ENCODE data around the gene PITPNC1.

Gene PITPNC1

DNA sequence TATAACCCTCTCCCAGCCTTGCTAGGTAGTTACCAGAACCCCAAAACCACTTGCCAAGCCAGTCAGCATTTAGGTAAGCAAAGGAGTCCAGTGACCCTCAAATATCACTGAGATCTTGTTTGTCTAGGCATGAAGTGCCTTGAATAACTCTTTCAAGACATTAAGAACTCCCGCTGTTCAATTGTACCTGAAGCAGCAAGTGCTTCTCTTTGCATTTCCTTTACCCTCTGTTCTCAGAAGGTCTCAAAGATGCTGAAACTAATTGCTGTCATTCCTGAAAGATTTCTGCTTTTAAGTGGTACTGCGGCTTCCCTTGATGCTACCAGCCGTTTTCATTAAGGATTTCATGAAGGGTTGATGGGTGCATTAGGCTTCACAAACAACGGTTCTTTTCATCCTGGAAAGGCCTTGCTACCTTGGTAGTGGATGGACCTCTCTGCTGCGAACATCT, 142.7 kb downstream of the PITPNC1 start:
- no peak for DNase-seq

DNA sequence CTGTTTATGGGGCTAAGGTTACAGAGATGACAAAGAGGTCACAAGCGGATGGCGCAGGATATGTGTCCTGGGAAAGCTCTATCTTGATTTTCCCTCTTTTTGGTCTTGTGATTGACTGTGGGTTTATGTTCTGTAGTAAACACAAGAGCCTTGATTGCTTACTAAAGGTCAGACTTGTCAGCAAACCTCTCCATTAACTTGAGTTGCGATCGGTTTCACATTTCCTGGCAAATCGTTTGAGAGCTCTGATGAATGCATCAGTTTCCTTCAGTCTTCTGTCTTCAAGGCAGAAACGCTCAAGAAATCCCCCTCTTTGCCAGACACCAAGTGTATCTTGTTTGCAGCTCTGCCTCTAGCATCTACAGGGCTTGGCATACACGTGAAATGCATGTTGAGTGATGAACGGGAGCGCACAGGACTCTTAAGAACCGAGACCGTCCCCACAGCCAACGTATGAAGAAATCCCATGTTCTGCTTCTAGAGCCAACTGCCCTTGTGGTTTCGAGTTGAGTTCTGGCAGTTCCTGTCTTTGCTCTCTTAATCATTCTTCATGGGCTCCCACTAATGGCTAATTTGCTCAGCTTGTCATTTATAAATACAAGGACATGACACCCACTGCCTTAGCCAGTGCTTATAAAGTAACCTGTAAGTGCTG, 143.3 kb downstream of the PITPNC1 start:
- DNase-seq, result no peak

DNA sequence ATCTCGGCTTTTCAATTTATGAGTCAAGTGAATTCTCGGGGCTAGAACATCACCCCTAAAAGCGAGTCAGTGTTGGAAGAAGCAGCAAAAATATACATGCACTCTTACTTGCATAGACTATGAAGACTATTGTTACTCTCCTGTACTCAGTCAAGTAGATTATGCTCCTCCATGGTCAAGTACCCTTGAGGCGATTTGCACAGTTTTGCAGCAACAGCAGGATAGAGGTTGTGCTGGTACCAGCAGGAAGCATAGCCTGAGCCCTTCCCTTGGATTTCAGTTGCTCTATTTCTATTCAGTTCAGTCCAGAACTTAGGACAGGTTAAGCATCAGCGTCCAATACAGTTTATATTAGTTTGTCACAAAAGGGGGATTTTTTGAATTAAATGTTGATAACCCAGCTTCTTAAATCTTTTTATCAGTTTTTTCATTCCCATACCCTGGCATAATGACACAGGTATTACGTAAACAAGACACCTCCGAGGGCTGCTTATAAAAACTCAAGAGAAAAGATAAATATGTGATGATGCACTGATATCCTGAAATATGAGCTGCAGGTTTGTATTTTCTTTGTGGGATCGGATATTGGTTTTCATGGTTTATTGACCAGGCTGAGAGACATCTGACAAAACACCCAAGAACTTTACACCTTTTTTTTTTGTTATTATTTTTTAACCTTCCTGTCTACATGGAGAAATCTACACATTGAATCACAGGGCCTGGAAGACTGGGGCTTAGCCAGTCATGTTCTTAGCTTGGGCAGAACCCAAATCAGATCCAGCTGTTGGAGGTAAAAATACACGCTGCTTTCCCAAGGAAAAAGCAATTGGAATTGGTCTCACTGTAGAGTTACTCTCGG, 144.1 kb downstream of the PITPNC1 start:
- DNase-seq, result no peak

DNA sequence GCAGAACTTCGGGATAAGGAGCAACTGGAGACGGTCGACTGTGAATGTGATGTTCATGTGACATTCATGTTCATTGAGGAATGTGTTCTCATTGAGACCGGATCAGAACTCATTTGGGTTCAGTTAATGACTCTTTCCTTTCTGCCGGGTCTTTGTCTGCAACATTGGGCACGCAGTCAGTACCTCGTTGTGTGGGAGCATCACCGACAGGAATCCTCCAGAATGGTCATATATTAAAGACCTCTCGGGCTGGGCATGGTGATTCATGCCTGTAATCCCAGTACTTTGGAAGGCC, 144.6 kb downstream of the PITPNC1 start:
- no peak for DNase-seq

DNA sequence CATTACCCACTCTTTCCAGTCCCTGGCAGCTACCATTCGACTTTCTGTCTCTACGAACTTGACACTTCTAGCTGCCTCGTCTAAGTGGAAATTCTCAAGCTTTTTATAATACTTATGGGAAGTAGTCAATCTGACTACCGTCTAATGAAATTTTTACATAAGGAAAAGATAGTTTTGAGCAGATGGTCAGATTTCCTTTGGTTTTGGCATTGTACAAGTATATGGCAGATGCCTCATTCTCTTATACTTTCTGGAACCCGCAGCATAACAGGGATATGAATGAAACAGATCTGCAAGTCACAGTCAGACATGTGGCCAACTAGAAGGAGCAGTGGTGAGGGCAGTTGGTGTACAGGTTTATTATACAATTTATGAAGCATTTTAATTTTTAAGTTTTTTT, 146.0 kb downstream of the PITPNC1 start:
- DNase-seq, result no peak

DNA sequence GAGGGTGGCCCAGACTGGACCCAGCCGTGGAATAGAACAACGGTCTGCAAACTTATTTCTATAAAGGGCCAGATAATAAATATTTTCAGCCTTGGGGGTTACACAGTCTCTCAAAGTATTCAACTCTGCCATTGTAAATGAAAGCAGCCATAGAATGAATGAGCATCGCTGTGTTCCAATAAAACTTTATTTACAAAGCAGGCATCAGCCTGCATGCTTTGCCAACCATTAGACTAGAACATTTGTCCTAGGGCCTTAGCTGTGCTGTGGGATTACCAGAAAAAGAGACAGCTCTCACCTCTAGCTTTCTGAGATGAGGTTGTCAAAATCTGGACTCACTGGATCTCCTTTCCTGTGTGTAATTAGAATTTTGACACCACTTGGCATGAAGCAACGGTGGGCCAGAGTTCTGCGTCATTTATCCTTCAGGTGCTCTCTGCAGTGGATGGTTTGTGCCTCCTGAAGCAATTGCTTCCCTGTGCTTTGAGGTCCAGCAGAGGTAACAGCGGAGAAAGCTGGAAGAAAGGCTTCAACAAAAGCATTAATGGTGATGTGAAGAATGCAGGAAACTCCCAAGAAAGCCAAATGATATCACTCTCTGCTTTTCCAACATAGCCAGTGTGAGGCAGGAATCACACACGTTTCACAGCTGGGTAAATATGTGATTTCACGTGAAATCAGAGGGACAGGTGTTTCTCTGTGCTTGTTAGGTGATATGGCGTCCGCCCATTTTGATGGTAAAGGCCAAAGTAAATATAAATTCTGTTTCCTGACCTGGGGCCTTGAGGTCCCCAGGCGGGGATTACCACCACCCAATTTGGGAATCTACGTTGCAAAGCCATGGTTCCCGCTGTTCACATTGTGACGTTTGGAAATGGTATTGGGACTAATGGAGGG, 148.4 kb downstream of the PITPNC1 start:
- DNase-seq, result no peak

DNA sequence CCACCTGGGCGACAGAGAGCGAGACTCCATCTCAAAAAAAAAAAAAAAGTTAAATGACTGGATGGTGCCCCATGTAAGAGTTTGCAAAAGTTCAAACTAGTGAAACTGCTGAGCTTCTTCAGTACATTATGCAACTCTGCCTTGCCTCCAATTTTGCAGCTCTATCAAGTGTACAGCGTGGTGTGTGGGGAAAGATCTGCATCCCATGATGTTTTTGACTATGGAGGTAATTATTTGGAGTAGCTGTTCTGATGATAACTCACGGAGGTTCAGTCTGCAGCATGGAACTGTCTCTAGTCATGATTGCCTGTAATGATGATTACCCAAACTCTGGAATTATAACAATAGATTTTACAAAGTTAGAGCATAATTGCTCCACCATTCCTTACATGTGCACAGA, 149.6 kb downstream of the PITPNC1 start:
- DNase-seq, result no peak

DNA sequence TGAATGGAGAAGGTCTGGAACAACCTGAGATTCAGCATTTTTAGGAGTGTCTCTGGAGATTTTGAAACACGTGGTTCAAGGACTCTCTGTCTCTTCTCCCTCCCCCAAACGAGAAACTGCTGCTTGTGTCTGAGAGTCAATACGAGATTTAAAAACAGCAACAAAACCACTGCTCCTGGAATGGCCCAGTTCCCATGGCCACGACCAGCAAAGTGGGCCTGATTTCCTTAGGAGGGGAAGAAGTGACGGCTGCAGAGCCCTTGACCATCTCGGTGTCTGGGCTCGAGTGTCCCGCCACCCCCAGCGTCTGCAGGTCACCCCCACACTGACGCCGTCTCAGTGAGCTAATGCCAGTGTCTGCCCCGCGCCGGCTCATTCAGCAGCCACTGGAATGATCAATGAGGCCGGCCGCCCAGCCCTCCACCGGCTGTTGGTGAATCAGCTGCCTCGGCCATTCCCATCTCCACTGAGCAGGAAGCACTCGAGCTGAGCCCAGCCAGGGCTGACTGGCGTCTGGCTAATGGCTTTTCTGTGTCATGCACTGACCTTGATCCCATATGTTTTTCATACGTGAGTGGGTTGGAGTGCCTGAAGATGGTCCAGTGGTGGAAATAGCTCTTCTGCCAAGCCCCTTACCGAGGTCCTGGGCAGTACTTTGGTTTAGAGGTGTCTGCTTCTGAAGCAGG, 151.8 kb downstream of the PITPNC1 start:
- DNase-seq, result no peak

DNA sequence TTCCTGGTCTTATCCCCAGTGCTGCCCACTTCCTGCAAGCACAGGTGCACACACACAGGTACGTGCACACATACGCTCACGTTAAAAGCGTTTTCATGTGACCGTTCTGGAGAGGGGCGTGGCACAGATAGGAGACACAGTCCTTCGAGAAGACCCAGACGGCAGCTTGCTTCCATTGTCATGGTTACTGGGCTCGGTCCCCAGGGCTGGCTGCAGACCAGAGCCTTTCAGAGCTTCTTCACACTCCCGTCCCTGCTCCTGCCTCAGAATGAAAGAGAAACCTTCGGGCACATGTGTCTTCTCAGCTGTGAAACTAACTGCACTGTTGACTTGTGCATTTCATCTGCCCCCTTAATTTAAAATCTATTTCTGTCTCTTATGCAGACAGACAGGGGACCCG, 154.2 kb downstream of the PITPNC1 start:
- DNase-seq, result no peak

DNA sequence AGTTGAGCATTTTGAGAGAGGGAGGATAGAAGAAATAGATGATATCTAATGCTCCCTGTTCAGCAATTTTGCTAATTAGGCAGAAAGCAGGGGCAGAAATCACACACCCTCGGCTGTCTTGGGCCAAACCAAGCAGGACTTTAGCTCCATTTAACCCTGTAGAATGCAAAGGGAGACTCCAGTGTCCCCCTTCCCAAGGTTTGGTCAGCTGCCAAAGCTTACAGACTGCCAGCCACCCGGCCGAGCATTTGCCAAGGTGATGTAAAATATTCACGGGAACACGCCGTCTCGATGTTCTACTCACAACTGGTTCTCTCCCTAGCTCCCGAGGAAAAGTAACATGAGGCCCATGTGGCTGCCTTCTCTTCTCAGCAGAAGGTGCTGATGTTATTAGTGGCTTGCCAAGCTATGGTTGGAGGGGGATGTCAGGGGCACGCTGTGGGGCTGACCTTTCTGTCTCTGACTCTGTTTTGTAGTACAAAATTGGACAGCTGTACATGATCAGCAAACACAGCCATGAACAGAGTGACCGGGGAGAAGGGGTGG, 155.3 kb downstream of the PITPNC1 start:
- DNase-seq, result no peak

DNA sequence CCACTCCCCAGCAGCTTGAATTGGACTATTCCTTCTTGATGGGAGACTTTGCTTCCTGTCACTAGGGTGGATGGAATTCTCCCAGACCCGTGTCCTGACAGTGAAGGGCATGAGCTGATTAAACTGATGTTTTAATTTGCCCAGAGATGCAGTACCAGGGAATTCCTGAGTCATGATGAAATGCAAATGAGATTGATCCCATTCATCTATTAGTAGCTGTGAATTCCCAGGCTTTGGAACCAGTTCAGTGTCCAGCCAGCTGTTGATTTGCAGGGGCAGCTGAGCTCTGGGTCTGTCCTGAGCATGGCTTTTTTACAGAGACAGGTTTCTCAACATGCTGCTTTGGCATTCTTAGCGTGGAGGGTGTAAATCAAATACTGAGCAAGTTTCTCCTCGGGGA, 157.9 kb downstream of the PITPNC1 start:
- no peak for DNase-seq

DNA sequence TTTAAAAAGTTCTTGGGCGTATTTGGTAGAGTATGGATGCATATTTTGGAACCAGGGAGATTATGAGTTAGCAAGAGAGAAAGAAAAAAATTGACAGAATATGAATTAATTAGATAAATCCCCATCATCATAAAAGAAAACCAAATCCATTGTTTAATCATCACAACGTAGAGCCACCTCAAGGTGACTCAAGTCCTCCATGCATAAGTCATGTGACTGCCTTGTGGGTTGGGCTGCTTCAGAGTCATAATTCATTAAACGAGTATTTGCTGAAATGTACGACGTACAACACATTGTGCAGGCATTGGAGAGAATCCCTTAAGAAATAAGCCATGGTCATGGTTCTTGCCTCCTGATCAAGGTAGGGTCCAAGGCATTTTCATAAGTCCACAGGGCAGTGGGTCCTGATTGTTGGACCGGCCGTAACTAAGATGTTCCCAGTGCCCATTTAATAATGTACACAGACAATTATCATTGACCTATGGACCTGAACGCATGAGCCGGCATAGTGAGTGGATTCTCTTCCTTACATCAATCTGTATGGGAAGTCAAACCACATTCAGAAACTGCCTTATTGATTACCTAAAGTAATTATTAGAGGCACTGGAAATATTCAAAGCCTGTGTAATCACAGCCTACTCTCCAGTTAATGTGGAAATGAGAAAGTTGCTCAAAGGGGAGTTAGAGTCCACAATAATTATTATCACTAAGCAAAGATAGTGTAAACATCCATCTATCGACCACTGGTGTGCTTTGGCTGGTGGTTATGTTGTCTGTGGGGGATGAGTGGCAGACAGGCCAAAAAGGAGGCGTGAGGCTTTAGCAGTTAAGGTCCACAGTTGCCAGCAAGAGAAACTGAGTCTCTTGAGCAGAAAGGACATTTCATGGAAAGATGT, 165.4 kb downstream of the PITPNC1 start:
- DNase-seq, result no peak

DNA sequence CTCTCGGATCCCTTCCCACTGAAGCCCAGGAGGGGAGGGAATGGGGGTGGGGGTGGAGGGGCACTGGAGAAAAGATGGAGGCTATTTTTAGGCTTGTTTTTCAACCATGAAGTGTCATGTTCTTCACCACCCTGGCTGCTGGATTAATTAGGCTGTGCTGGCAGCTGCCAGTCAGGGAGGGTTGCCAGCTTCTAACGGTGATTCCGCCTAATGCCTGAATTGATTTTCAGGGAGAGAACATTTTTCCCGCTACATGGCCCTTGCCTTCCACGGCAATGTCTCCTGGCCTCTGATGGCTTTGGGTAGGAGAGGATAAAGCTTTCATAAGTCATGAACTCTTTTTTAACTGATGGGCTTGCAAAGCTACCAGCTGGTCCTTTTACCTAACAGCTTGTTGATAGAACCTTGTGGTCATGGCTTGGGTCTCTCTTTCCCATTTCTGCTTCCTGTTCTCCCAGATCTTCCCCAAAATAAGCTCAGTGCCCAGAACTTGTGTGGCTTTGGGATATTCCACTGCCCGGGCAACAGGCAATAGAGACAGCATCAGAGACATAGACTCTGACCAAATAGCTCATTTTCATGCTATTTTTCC, 167.4 kb downstream of the PITPNC1 start:
- DNase-seq, result no peak

DNA sequence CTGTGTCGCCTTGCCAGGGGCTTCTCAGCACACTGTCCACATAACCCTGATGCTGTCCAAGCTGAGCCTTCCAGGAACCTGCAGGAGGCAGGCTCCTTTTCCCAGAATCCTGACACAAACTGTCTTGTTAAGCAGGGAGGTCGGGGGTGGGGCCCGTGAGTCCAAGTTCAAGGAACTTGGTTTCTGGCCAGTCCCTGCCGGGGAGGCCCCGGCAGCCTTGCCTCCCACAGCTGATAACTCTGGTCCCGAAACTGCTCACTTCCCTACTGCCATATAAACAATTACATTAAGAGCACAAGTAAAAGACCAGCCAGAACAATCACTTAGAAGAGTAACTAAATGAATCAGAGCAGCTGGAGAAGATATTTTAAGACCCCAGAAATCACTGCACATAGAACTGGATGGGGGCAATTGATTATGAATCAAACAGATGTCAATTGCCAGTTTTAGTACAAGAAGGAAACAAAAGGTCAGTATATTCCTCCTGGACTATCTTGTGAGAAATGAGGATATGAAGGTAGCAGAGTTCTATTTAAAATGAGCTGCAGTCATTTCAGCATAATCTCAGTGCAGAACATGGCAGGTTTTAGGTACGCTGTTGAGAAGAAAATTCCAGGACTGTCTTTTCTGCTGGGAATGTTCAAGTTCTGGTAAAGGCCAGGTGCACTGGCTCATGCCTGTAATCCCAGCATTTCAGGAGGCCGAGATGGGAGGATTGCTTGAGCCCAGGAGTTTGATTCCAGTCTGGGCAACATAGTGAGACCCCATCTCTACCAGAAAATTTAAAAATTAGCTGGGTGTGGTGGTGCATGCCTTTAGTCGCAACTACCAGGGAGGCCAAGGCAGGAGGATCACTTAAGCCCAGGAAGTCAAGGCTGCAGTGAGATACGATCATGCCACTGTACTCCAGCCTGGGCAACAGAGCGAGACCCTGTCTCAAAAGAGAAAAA, 169.8 kb downstream of the PITPNC1 start:
- no peak for DNase-seq

DNA sequence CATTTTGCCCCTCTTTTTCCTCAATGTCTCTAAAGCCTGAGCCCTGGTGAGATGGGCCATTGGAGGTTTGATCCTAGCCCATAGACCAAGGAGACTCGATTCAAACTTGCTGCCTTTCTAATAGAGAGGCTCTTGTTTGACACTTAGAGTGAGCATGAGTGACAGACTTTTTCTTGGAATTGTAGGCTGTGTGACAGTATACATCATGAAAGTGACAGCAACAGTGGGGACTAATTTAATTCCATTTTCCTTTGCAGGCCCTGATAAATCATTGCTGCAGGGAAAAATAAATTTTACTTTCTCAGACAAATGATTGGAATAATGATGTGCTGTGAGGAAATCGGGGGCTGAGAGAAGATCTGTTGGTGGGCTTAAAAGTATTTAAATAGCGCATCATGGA, 171.6 kb downstream of the PITPNC1 start:
- DNase-seq, result no peak

DNA sequence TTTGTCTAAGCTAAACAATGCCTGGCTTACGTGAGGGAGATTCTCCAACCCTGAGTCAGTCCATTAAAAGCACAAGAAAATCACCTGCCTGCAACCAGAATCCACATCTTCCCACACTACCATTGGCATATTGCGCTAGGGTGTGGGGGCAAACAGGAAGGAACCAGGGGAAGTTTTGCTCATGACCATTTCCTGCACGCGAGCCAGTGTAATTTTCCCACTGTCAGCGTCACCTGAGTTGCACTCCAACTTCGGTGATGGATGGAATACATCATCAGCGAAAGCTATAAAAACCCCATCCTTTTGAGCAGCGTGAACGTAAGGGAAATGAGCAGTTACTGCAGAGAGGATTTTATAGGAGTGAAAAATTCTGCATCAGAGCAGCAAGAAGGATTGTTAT, 172.7 kb downstream of the PITPNC1 start:
- DNase-seq, result no peak

DNA sequence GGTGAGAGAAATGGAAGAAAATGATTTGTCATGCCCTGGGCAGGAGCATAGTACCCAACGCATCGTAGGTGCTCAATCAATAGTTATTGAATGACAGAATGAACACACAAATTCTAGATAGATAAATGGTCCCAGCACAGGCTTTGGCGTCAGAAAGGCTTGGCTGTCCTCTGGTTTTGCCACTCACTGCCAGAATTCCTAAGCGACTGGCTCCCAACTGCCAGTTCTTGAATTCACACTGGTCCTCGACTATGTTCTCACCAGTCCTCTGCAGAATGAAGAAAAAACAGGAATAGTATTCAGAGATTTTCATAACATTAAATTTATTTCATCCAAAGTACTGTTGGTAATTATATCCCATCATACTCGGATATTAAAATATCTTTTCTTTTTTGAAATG, 177.6 kb downstream of the PITPNC1 start:
- DNase-seq, result no peak

DNA sequence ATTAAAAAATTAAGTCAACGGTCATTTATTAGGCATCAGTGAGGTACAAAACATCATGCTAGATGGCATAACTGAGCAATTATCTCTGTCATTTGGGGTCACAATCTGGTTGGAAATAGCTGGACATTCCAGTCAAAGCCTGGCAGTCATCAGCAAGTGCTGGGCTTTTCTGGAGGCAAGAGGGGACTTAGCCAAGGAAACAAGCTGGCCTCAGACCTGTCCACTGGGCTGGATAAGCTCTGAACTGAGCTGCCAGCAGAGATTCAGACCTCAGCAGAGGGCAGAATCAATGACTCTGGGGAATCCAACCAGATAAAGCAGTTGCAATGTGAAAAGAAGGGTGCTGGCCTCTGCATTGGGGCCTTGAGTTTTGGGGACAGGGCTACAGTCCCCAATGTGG, 178.8 kb downstream of the PITPNC1 start:
- DNase-seq, result no peak

DNA sequence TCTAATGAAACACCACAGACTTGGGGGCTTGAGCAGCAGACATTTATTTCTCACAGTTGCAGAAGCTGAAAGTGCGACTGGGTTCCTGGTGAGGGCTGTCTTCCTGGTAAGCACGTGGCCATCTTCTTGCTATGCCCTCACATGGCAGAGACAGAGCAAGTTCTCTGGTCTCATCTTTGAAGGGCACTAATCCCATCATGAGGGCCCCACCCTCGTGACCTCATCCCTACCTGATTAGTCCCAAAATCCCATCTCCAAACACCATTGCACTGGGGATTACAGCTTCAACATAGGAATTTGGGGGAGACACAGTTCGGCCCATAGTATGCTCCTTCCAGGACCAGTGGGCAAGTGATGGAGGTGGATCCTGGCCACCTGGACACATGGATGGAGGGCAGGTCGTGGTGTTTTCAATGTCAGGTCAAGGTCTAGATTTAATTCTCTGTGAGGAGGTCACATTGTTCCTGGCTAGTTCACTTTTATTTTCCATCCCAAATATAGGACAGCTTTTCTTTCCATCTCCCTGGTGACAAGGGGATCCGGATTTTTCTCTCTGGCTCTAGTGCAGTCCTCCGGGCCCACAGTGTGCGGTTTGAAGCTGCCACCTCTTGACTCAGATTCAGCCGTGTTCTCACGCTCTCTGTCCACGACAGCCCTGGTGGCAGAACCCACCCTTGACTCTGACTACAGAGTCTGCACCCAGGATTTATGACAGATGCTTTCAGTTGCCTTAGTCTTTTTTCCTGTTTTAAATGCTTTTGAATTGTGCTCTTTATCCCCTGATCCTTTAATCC, 180.2 kb downstream of the PITPNC1 start:
- DNase-seq, result no peak
